ENCODE measurements around the gene GM2A. TPM values are rescaled to one million over a fixed set of nuclear protein-coding genes. Genes with fewer than 3 reads are reported as not detected.

Gene GM2A
- total RNA-seq, 6 experiments from 2014 or later: 11.7 to 23.6 (median 20.3) TPM

GRCh38 chr5:151310932-151311331 is 57.9 kb downstream of the GM2A start:
- intact Hi-C loops (cut with DNase I): no loop called here
- H3K27ac ChIP-seq: no peak overlapping the region
- no peak overlapping the region for H3K4me3 ChIP-seq
- DNase-seq (no peak), ATAC-seq (no peak)
- H3K4me1 ChIP-seq: no peaks in the 10 kb centered on the region
- H3K36me3 ChIP-seq: no peaks in the 10 kb centered on the region
- no peaks in the 10 kb centered on the region for H3K27me3 ChIP-seq
- TF ChIP-seq POLR2A (IDR thresholded peaks at IDR 0.05): no peak
- TF ChIP-seq, protein P1, sequence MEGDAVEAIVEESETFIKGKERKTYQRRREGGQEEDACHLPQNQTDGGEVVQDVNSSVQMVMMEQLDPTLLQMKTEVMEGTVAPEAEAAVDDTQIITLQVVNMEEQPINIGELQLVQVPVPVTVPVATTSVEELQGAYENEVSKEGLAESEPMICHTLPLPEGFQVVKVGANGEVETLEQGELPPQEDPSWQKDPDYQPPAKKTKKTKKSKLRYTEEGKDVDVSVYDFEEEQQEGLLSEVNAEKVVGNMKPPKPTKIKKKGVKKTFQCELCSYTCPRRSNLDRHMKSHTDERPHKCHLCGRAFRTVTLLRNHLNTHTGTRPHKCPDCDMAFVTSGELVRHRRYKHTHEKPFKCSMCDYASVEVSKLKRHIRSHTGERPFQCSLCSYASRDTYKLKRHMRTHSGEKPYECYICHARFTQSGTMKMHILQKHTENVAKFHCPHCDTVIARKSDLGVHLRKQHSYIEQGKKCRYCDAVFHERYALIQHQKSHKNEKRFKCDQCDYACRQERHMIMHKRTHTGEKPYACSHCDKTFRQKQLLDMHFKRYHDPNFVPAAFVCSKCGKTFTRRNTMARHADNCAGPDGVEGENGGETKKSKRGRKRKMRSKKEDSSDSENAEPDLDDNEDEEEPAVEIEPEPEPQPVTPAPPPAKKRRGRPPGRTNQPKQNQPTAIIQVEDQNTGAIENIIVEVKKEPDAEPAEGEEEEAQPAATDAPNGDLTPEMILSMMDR (IDR thresholded peaks at IDR 0.05): no peak
- no peaks in the 10 kb centered on the region for H3K9me3 ChIP-seq

DNA sequence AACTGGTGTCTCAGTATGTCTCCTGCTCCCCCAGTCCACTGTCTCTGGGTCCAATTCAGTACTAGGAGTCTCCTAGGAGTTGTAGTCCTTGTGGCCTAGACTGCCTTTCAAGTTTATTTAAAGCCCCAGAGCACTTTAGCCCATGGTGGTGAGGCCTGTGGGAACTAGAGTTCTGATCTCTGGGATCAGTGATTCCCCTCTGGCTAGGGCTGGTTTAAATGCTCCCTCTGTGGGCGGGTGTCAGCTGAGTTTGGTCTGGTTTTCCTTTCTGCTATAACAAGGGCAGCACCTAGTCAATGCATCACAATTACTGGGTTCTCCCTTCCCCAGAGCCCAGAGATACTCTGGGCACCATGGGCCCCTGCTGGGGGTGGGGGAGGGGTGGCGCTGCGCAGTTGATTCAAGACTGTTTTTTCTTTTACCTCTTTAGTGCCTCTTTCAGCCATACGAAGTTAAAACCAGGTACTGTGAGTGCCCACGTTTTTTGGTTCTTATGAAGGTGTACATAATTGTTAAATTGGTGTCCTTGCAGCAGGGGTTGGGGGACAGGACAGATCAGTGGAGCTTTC is 59.9 kb downstream of the GM2A start:
- Histone ChIP-seq H3K27me3 (no peaks in the 10 kb centered on the region), H3K4me1 (no peaks in the 10 kb centered on the region), H3K27ac (no peak overlapping the region), H3K9me3 (no peaks in the 10 kb centered on the region), H3K4me3 (no peak overlapping the region), H3K36me3 (no peaks in the 10 kb centered on the region)
- DNase-seq (no peak), ATAC-seq (no peak)
- WGBS (ENCODE audit: insufficient coverage, low coverage, low lambda C conversion rate, missing lambda C conversion rate): 0% methylated on average over 1 of the region's 5 CpGs
- intact Hi-C loops (cut with DNase I): no loop called here
- TF ChIP-seq, protein P1 (IDR thresholded peaks at IDR 0.05): no peak
- TF ChIP-seq POLR2A (IDR thresholded peaks at IDR 0.05): no peak

- no peak overlapping the region for H3K4me3 ChIP-seq
- H3K27ac ChIP-seq: no peak overlapping the region
- H3K9me3 ChIP-seq: no peaks in the 10 kb centered on the region
- no peak for ATAC-seq
- 40% methylated on average over 2 of the region's 2 CpGs for WGBS (ENCODE audit: insufficient coverage, low coverage, low lambda C conversion rate, missing lambda C conversion rate)
- no peaks in the 10 kb centered on the region for H3K27me3 ChIP-seq
- intact Hi-C loops (cut with DNase I): no loop called here
- no peak for DNase-seq
- H3K4me1 ChIP-seq: no peaks in the 10 kb centered on the region
- TF ChIP-seq POLR2A (IDR thresholded peaks at IDR 0.05): no peak
- TF ChIP-seq, protein P1 (IDR thresholded peaks at IDR 0.05): no peak
- no peaks in the 10 kb centered on the region for H3K36me3 ChIP-seq
Measured at GRCh38 chr5:151313357-151313756, 60.4 kb downstream of the GM2A start.

DNA sequence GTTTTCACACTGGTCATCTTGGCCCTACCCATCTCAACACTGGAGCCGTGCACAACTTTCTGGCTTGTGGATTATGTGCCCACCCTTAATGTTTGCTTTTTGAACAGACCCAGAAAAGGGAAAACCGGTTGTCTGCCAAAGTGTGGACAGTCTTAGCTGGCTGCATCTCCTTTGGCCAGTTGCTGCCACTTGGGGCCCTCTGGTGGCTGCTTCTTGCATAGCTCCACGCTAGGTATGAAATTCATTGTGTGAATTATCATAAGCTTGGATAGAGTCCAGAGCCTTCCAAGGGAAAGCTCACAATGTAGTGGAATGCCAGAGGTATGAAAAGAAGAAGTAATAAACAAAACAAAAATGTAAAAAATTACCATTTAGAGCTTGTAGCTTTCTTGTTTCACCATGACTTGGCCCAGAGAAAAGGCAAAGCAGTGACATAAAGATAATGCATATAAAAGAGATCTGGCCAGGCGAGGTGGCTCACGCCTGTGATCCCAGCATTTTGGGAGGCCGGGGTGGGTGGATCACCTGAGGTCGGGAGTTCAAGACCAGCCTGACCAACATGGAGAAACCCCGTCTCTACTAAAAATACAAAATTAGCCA is 63.1 kb downstream of the GM2A start:
- 39% methylated on average over 8 of the region's 8 CpGs for WGBS (ENCODE audit: insufficient coverage, low coverage, low lambda C conversion rate, missing lambda C conversion rate)
- intact Hi-C loops (cut with DNase I): no loop called here

More for the DNA sequence above, 63.1 kb downstream of the GM2A start:
- Histone ChIP-seq H3K36me3 (no peaks in the 10 kb centered on the region), H3K27ac (no peak overlapping the region), H3K4me3 (no peak overlapping the region), H3K4me1 (no peaks in the 10 kb centered on the region), H3K9me3 (no peaks in the 10 kb centered on the region), H3K27me3 (no peaks in the 10 kb centered on the region)
- peak; percentile 74 to 77 (median 75) for DNase-seq
- peak; percentile 87 to 96 (median 92) for ATAC-seq
- no peak for TF ChIP-seq POLR2A (IDR thresholded peaks at IDR 0.05)
- TF ChIP-seq, protein P1 (IDR thresholded peaks at IDR 0.05): peak; percentile 75 to 84 (median 80)

All from right lobe of liver (tissue), 6 donors.